ENCODE results near the gene ARID5B. TPM values are rescaled to one million over a fixed set of nuclear protein-coding genes. Genes with fewer than 3 reads are reported as not detected.

The ARID5B gene
- total RNA-seq, 4 donors from 2014 or later: 7.6 to 36.3 (median 21.2) TPM

GRCh38 chr10:62002753-62003152, 101.3 kb downstream of the ARID5B start:
- H3K4me1 ChIP-seq: no peaks in the 10 kb centered on the region
- no peaks in the 10 kb centered on the region for H3K36me3 ChIP-seq
- no peaks in the 10 kb centered on the region for H3K9me3 ChIP-seq
- no peak overlapping the region for H3K4me3 ChIP-seq (replicated peaks in 1 of 3)
- intact Hi-C loops (cut with DNase I): no loop called here
- no peak for DNase-seq
- no peaks in the 10 kb centered on the region for H3K27me3 ChIP-seq
- 95% methylated on average over 3 of the region's 3 CpGs for WGBS, 2 donors
- no peak for TF ChIP-seq CTCF (IDR thresholded peaks at IDR 0.05)
- TF ChIP-seq POLR2A (IDR thresholded peaks at IDR 0.05): no peak
- H3K27ac ChIP-seq: no peak overlapping the region

- Histone ChIP-seq H3K9me3 (no peaks in the 10 kb centered on the region), H3K4me1 (no peaks in the 10 kb centered on the region), H3K36me3 (no peaks in the 10 kb centered on the region), H3K4me3 (replicated peaks in 1 of 3) (no peak overlapping the region), H3K27me3 (no peaks in the 10 kb centered on the region), H3K27ac (no peak overlapping the region)
- intact Hi-C loops (cut with DNase I): no loop called here
- DNase-seq: no peak
- WGBS, 2 donors: 85 to 89% methylated on average over 3 of the region's 3 CpGs
- TF ChIP-seq POLR2A (IDR thresholded peaks at IDR 0.05) (no peak), CTCF (IDR thresholded peaks at IDR 0.05) (no peak)
Observed at GRCh38 chr10:62004042-62004441, 102.5 kb downstream of the ARID5B start.

DNA sequence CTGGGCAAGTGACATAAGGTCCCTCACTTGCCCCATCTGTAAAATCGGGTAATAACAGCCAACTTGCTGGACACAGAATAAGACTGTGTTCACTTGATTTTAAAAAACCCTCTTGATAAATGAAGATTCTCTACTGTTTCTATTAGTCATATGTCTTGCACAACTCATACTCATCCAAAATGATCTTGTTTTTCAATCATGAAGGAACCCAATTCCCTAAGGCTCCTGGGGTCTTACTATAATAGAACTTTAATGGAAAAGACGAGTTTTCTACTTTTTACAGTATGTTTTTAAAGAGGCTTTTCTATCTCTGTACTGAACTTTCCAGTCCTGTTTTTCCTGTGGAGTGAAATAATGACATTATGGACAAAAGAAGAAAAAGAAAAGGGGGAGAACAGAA, 103.8 kb downstream of the ARID5B start:
- no peak for DNase-seq
- no peak overlapping the region for H3K27ac ChIP-seq
- no peaks in the 10 kb centered on the region for H3K27me3 ChIP-seq
- no peaks in the 10 kb centered on the region for H3K4me1 ChIP-seq
- no peaks in the 10 kb centered on the region for H3K36me3 ChIP-seq
- no peak overlapping the region for H3K4me3 ChIP-seq (replicated peaks in 1 of 3)
- TF ChIP-seq POLR2A (IDR thresholded peaks at IDR 0.05): no peak
- TF ChIP-seq CTCF (IDR thresholded peaks at IDR 0.05): no peak
- intact Hi-C loops (cut with DNase I): no loop called here
- 79 to 81% methylated on average over 2 of the region's 2 CpGs for WGBS, 2 donors
- H3K9me3 ChIP-seq: no peaks in the 10 kb centered on the region

DNA sequence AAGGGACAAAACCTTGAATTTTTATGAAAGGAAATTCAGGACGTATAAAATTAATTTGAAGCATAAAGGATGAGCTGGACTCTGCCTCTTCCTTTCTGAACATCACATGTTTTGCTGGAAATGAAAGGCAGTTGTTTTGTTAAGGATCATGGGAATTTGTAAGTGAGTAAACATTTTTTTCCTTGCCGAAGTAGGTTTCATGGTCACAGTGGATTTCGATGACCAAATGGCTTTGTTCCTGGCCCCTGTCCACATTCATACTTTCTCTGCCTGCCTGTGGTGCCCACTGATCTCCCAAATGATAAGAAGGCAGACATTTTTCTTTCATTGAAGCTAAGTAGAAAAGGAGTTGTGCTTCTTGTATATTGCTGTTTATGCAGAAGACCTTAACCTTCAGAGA, 104.2 kb downstream of the ARID5B start:
- H3K4me1 ChIP-seq: no peaks in the 10 kb centered on the region
- H3K4me3 ChIP-seq (replicated peaks in 1 of 3): no peak overlapping the region
- H3K27me3 ChIP-seq: no peaks in the 10 kb centered on the region
- no peak overlapping the region for H3K27ac ChIP-seq
- TF ChIP-seq POLR2A (IDR thresholded peaks at IDR 0.05) (no peak), CTCF (IDR thresholded peaks at IDR 0.05) (no peak)
- H3K9me3 ChIP-seq: no peaks in the 10 kb centered on the region
- WGBS, 2 donors: 65 to 71% methylated on average over 3 of the region's 3 CpGs
- DNase-seq: no peak
- no peaks in the 10 kb centered on the region for H3K36me3 ChIP-seq
- intact Hi-C loops (cut with DNase I): no loop called here

- DNase-seq: no peak
- H3K36me3 ChIP-seq: no peaks in the 10 kb centered on the region
- H3K27ac ChIP-seq: no peak overlapping the region
- 88 to 100% methylated on average over 2 of the region's 2 CpGs for WGBS, 2 donors
- TF ChIP-seq CTCF (IDR thresholded peaks at IDR 0.05) (no peak), POLR2A (IDR thresholded peaks at IDR 0.05) (no peak)
- no peak overlapping the region for H3K4me3 ChIP-seq (replicated peaks in 1 of 3)
- no peaks in the 10 kb centered on the region for H3K27me3 ChIP-seq
- H3K4me1 ChIP-seq: no peaks in the 10 kb centered on the region
- no peaks in the 10 kb centered on the region for H3K9me3 ChIP-seq
- intact Hi-C loops (cut with DNase I): no loop called here
Observed at GRCh38 chr10:62007145-62007544, 105.6 kb downstream of the ARID5B start.
